Activated T-cell treated with anti-CD3 and anti-CD28 coated beads, Interleukin-2, amount 50 U/mL, for 24 hours (primary cell): Measurements from ENCODE around the gene SLC10A3.
"Not testable (repeated sequence)": the region's sequence is repeated elsewhere in the genome, so short reads cannot be mapped to it uniquely, and the experiment has no call there.

Source experiments
- DNase-seq: peaks from one replicate; pipeline ENCODE4 v3.0.0-alpha.2; 2020
- H3K27ac Mint-ChIP-seq: 2 replicates; pipeline ENCODE4 v1.8.0; 2020; ENCODE audit warnings: mild to moderate bottlenecking, mixed read lengths
- H3K27me3 Mint-ChIP-seq: 2 replicates; pipeline ENCODE4 v1.8.0; 2020; ENCODE audit warnings: mixed read lengths
- H3K36me3 Mint-ChIP-seq: 2 replicates; pipeline ENCODE4 v1.8.0; 2020; ENCODE audit warnings: low read depth, mixed read lengths
- H3K4me1 Mint-ChIP-seq: 2 replicates; pipeline ENCODE4 v1.8.0; 2020; ENCODE audit warnings: low read depth, mixed read lengths
- H3K4me3 Mint-ChIP-seq: 2 replicates; pipeline ENCODE4 v1.8.0; 2020; ENCODE audit warnings: mild to moderate bottlenecking, moderate library complexity, mixed read lengths
- H3K9me3 Mint-ChIP-seq: 2 replicates; pipeline ENCODE4 v1.8.0; 2020; ENCODE audit warnings: mixed read lengths

The SLC10A3 gene

GRCh38 chrX:154496591-154497137 is 6.2 kb upstream of the SLC10A3 start:
- not testable (repeated sequence) for H3K9me3 Mint-ChIP-seq, DNase-seq, H3K4me3 Mint-ChIP-seq, H3K36me3 Mint-ChIP-seq, H3K27me3 Mint-ChIP-seq, H3K4me1 Mint-ChIP-seq, H3K27ac Mint-ChIP-seq

GRCh38 chrX:154495472-154495922 is 5.1 kb upstream of the SLC10A3 start:
- Mint-ChIP-seq H3K27me3 (peaks cover 9% of the 10 kb centered on the region), H3K4me3 (no peak overlapping the region), H3K27ac (no peak overlapping the region), H3K36me3 (no peaks in the 10 kb centered on the region), H3K9me3 (no peaks in the 10 kb centered on the region), H3K4me1 (peaks cover 3% of the 10 kb centered on the region)
- DNase-seq, result no peak

DNA sequence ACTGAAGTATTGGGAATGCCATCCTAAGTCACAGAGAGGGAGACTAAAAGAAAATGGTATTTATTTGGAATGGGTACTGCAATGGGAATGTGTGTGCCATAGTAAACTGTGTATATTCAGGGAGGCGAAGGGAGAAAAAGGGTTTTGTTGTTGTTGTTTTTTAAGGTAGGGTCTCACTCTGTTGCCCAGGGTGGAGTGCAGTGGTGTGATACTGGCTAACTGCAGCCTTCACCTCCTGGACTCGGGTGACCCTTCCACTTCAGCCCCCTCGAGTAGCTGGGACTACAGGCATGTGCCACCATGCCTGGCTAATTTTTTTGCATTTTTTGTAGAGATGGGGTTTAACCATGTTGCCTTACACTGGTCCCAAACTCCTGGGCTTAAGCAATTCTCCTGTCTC is 4.3 kb upstream of the SLC10A3 start:
- H3K27me3 Mint-ChIP-seq, result peaks cover 9% of the 10 kb centered on the region
- no peaks in the 10 kb centered on the region for H3K9me3 Mint-ChIP-seq
- no peak overlapping the region for H3K4me3 Mint-ChIP-seq
- peaks cover 4% of the 10 kb centered on the region for H3K4me1 Mint-ChIP-seq
- H3K27ac Mint-ChIP-seq, result no peak overlapping the region
- DNase-seq, result no peak
- H3K36me3 Mint-ChIP-seq, result peaks cover 4% of the 10 kb centered on the region

DNA sequence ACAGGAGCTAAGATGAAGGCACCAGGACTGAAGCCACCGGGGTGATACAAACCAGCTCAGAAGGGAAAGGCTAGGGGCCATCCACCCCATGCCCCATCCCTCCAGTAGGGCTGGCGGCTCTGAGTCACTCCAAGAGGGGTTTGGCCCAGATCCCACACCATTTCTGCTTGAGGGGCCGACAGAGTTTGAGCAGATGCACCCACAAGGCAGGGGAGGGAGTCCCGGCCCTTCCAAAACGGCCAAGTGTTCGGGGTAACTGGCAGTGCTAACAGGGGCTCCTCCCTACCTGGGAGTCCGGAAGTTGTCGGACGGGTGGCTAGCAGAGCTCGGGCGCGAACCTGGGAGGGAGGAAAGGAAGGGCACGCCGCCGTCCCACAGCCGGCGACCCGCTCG is 412 bp downstream of the SLC10A3 start:
- Mint-ChIP-seq H3K36me3 (peaks cover 35% of the 10 kb centered on the region), H3K27ac (peak overlapping the region; percentile 91), H3K4me3 (peak overlapping the region; percentile 86), H3K4me1 (peaks cover 27% of the 10 kb centered on the region), H3K9me3 (no peaks in the 10 kb centered on the region), H3K27me3 (peaks cover 4% of the 10 kb centered on the region)
- DNase-seq, result no peak

- H3K27me3 Mint-ChIP-seq, result peaks cover 4% of the 10 kb centered on the region
- peaks cover 32% of the 10 kb centered on the region for H3K4me1 Mint-ChIP-seq
- no peak for DNase-seq
- H3K27ac Mint-ChIP-seq, result peak overlapping the region; percentile 91
- H3K36me3 Mint-ChIP-seq, result peaks cover 44% of the 10 kb centered on the region
- no peaks in the 10 kb centered on the region for H3K9me3 Mint-ChIP-seq
- H3K4me3 Mint-ChIP-seq, result peak overlapping the region; percentile 86
Measured at GRCh38 chrX:154489182-154489581, 1.2 kb downstream of the SLC10A3 start.

DNA sequence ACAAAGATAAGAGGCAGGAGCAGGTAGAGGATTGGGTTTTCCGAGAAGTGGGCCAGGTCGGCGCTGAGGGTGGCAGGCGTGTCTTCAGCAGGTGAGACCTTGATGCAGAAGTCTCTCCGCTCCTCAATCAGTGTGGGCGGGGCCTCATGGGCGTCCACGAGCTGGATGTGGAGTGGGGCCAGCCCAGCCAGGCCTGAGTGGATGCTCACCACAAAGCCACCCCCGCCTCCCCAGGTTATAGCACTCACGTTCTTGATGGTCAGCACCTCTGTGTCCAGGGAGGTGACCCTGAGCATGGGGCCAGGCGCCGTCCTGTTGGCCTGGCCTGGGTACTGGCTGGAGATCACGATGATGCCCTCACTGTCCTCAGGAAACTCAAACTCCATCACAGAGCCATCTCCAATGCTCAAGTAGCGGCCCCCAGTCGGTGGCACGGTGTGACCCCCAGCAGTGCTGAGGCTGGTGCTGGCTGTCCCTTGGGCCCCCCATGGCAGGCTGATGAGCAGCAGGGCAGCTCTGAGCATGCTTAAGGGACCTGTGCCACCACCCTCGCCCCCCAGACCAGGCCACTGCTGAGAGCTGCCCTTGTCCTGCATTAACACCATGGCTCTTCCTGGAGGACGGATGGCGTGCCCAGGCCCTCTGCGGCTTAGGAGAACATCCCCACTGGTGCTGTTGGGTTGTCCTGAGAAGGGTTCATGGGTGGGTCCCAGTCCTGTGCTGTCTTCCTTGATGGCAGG is 1.9 kb downstream of the SLC10A3 start:
- Mint-ChIP-seq H3K9me3 (no peaks in the 10 kb centered on the region), H3K27me3 (peaks cover 7% of the 10 kb centered on the region), H3K4me1 (peaks cover 38% of the 10 kb centered on the region), H3K27ac (no peak overlapping the region), H3K36me3 (peaks cover 50% of the 10 kb centered on the region), H3K4me3 (no peak overlapping the region)
- DNase-seq, result no peak

DNA sequence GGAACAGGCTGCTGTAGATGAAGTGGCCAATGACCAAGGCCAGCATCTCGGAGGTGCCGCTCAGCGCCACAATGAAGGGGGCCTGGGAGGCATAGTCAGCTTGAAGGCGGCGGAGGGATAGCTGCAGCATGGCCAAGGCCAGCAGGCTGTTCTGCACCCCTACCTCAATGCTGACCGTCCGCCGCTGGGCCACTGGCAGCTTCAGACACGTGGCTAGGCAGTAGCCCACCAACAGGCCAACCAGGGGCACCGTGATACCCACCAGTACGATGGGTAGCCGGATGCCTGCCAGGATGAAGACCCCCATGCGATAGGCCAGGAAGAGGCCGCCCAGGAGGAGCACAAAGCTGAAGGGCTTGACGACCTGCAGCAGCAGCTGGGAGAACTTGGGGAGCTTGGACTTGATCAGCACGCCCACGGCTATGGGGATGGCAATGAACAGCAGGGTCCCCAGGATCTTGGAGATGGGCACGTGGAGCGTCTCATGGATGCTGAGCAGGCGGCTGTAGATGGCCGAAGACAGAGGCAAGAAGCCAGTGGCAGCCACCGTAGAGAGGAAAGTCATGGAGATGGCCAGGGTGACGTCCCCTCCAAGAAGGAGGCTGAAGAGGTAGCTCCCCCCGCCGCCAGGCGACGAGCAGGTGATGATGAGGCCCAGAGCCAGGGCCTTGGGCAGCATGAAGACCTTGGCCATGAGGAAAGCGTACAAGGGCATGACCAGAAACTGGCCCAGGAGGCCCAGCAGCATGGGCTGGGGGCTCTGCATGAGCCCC is 2.7 kb downstream of the SLC10A3 start:
- Mint-ChIP-seq H3K27me3 (peaks cover 8% of the 10 kb centered on the region), H3K27ac (no peak overlapping the region), H3K9me3 (no peaks in the 10 kb centered on the region), H3K4me1 (peaks cover 42% of the 10 kb centered on the region), H3K4me3 (peak overlapping the region; percentile 77), H3K36me3 (peaks cover 55% of the 10 kb centered on the region)
- no peak for DNase-seq

DNA sequence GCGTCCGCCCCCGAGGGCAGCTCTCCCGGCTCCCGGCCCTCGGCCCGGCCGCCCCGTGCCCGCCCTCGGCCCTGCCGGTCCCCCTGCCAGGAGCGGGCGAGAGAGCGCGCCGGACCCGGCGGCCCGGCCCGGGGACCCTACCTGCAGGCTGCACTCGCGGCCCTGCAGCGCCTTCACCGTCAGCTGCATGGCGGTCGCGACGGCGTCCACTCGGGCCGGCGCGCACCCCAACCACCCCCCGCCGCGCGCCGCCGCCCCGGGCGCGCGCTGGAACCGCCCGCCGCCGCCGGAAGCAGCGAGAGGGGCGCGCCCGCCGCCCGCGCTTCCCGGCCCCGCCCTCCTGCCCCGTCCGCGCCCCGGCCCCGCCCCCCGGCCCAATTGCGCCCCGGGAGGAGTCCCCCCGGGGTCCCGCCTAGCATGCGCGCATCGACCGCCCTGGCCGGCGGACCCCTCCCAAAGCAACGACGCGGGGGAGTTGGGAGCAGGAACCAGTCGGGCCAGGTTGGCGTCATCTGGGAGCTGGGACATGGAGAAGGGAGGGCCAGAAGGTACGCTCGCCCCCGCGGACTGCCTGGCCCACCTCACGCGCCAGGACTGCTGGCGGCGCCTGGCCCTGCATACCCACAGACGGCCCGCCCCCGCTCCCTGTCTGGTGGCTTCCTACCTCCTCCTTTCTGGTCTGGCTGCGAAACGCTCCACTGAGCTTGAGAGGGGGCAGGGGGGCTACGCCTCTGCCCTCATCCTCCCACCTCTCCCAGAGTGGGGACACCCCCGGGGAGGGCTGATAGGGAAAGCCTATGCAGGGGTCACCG is 3.8 kb downstream of the SLC10A3 start, which contains the start of gene UBL4A:
UBL4A (minus strand) TSS at position 220 of the 812 bp plus-strand sequence; CDS start at position 189, 31 bp downstream.
- H3K9me3 Mint-ChIP-seq, result no peaks in the 10 kb centered on the region
- DNase-seq, result peak; percentile 77
- peak within 1 kb of the TSS; percentile 78 for H3K4me3 Mint-ChIP-seq
- H3K27ac Mint-ChIP-seq, result peak within 1 kb of the TSS; percentile 85
- peaks cover 42% of the 10 kb centered on the region for H3K4me1 Mint-ChIP-seq
- peaks cover 17% of the 10 kb centered on the region for H3K27me3 Mint-ChIP-seq
- peaks cover 55% of the 10 kb centered on the region for H3K36me3 Mint-ChIP-seq

DNA sequence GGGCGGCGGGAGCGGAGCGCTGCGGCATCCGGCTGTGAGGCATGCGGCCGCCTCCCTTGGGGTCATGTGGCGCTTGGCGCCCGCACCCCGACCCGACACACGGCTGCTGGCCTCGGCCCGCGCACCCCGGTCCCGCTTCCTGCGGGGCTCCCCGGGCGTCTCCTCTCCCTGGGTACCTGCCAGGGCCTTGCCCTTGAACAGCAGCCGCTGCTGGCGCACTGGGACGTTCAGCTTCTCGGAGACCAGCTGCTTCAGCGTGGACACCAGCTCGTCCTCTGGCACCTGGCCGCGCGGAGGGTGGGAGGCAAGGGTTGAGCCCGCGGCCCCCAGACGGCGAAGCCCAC is 4.4 kb downstream of the SLC10A3 start:
- H3K36me3 Mint-ChIP-seq, result peaks cover 55% of the 10 kb centered on the region
- peak overlapping the region; percentile 78 for H3K4me3 Mint-ChIP-seq
- H3K4me1 Mint-ChIP-seq, result peaks cover 39% of the 10 kb centered on the region
- peaks cover 19% of the 10 kb centered on the region for H3K27me3 Mint-ChIP-seq
- H3K9me3 Mint-ChIP-seq, result no peaks in the 10 kb centered on the region
- peak; percentile 61 for DNase-seq
- no peak overlapping the region for H3K27ac Mint-ChIP-seq

- H3K4me1 Mint-ChIP-seq, result peaks cover 39% of the 10 kb centered on the region
- H3K27ac Mint-ChIP-seq, result peak overlapping the region; percentile 61
- no peak for DNase-seq
- peaks cover 19% of the 10 kb centered on the region for H3K27me3 Mint-ChIP-seq
- peak overlapping the region; percentile 78 for H3K4me3 Mint-ChIP-seq
- no peaks in the 10 kb centered on the region for H3K9me3 Mint-ChIP-seq
- H3K36me3 Mint-ChIP-seq, result peaks cover 55% of the 10 kb centered on the region
Measured at GRCh38 chrX:154485150-154486051, 5.0 kb downstream of the SLC10A3 start.

DNA sequence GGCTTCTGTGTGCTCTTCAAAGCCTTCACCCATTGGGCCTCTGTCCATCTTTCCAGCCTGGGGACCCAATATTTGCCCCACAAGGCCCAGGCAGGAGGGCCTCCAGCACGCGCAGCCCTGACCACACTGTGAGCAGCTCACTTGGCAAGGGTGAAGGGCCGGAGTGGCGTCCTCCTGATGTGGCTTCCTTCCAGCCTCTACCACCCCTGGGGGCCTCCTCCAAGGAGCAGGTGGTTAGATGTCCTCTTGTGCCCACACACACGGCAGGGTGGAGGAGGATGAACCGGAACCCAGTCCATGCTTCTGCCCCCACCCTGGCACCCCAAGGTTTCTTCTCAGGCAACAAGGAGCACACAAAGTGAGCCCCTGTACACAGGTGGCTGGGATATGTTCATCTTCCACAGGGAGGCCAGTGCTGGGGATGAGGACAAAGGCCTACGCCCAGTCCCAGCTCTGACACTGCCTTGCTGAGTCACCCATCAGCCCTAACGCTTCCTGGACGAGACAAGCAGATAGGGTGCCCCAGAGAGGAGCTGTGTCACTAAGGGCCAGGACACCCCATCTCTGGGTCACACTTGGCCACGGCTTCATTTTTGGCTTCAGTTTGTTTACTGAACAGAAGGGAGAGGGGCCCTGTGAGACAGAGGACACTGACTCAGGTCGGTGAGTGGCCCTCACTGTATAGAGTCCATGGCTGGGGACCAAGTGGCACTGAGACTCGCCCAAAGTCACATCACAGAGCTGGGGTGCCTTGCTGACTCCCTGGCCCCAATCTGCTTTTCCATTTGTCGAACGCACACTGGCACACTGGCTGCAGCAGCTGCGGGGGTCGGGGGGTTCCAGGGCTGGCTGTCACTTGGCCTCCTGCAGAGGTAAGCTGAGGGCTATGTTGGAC is 5.9 kb downstream of the SLC10A3 start:
- Mint-ChIP-seq H3K27ac (peak overlapping the region; percentile 61), H3K27me3 (peaks cover 19% of the 10 kb centered on the region), H3K4me3 (peak overlapping the region; percentile 78), H3K36me3 (peaks cover 48% of the 10 kb centered on the region), H3K4me1 (peaks cover 40% of the 10 kb centered on the region), H3K9me3 (no peaks in the 10 kb centered on the region)
- no peak for DNase-seq

DNA sequence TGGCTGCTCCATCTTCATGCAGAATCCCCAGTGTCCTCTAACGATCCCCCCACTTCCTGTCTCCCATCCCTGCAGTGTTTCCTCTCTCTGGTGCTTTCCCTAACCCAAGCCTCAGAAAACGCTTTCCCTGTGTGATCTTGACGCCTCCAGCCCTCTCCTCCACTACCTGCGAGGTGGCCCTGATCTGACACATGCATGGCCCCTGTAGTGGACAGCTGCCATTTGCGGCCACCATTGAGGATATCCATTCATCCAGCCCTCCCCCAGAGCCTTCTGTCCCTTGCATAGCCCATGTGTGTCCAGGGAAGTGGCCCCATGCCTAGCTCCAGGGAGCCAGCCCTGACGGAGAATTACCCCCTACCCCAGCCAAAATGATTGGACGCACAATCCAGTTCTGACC is 7.1 kb downstream of the SLC10A3 start:
- H3K27me3 Mint-ChIP-seq, result peaks cover 19% of the 10 kb centered on the region
- no peaks in the 10 kb centered on the region for H3K9me3 Mint-ChIP-seq
- peak overlapping the region; percentile 13 for H3K4me3 Mint-ChIP-seq
- peaks cover 41% of the 10 kb centered on the region for H3K36me3 Mint-ChIP-seq
- H3K27ac Mint-ChIP-seq, result peak overlapping the region; percentile 67
- peaks cover 33% of the 10 kb centered on the region for H3K4me1 Mint-ChIP-seq
- no peak for DNase-seq

DNA sequence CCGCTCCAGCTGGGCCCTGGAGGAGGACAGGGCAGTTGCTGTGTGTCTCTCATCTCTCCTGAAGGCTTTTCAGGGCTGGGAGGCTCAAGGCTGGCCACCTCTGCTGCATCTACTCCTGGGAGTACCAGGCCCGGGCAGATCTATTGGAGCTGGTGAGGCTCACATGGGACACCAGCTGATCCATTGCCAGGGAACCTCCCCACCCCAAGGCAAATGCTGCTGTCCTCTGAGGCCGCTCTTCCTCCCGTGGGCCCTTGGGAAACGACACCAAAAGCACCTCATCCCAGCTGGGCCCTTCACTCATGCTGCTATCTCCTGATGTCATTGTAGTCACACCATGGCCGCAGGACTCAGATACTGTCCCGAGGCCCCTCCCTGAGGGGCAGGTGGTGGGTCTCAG is 7.6 kb downstream of the SLC10A3 start:
- no peak overlapping the region for H3K27ac Mint-ChIP-seq
- no peaks in the 10 kb centered on the region for H3K9me3 Mint-ChIP-seq
- H3K4me3 Mint-ChIP-seq, result no peak overlapping the region
- peaks cover 29% of the 10 kb centered on the region for H3K4me1 Mint-ChIP-seq
- no peak for DNase-seq
- peaks cover 36% of the 10 kb centered on the region for H3K36me3 Mint-ChIP-seq
- peaks cover 15% of the 10 kb centered on the region for H3K27me3 Mint-ChIP-seq
